Measurements from ENCODE around the gene TMEM229B. TPM values are rescaled to one million over a fixed set of nuclear protein-coding genes. Genes with fewer than 3 reads are reported as not detected.
"Not testable (repeated sequence)": the region's sequence is repeated elsewhere in the genome, so short reads cannot be mapped to it uniquely, and the experiment has no call there.

TMEM229B gene
- total RNA-seq, 4 donors from 2014 or later = 2.7 to 6.1 (median 5.7) TPM; not detected in 1

DNA sequence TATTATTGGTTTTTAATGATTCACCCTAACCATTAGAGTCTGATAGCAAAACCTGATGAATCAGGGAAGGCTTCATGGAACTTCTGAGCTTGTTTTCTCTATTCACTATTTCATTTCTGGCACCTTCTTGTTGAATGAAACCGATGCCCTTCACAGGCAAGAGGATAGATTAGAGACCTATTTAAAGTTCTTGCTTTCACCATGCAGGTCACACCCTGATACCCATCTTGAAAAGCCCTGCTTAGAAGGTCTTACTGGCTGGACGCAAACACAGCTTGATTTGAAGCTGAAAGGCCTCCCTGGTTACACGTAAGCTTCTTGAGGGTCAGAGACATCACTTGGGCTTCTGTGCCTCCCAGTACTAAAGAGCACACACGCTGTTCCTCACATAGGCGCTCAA is 29.2 kb downstream of the TMEM229B start:
- no peak for TF ChIP-seq POLR2A (IDR thresholded peaks at IDR 0.05)
- TF ChIP-seq, protein P1, sequence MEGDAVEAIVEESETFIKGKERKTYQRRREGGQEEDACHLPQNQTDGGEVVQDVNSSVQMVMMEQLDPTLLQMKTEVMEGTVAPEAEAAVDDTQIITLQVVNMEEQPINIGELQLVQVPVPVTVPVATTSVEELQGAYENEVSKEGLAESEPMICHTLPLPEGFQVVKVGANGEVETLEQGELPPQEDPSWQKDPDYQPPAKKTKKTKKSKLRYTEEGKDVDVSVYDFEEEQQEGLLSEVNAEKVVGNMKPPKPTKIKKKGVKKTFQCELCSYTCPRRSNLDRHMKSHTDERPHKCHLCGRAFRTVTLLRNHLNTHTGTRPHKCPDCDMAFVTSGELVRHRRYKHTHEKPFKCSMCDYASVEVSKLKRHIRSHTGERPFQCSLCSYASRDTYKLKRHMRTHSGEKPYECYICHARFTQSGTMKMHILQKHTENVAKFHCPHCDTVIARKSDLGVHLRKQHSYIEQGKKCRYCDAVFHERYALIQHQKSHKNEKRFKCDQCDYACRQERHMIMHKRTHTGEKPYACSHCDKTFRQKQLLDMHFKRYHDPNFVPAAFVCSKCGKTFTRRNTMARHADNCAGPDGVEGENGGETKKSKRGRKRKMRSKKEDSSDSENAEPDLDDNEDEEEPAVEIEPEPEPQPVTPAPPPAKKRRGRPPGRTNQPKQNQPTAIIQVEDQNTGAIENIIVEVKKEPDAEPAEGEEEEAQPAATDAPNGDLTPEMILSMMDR (IDR thresholded peaks at IDR 0.05) = no peak
- TF ChIP-seq EP300 (IDR thresholded peaks at IDR 0.05) = no peak
- H3K27me3 ChIP-seq = no peaks in the 10 kb centered on the region
- WGBS, 2 donors = 81 to 87% methylated on average over 5 of the region's 5 CpGs
- no peaks in the 10 kb centered on the region for H3K36me3 ChIP-seq
- no peaks in the 10 kb centered on the region for H3K9me3 ChIP-seq
- no peak overlapping the region for H3K27ac ChIP-seq
- DNase-seq (ENCODE audit: low spot score in 2 of 2) = no peak
- H3K4me1 ChIP-seq = no peaks in the 10 kb centered on the region
- H3K4me3 ChIP-seq = no peak overlapping the region

DNA sequence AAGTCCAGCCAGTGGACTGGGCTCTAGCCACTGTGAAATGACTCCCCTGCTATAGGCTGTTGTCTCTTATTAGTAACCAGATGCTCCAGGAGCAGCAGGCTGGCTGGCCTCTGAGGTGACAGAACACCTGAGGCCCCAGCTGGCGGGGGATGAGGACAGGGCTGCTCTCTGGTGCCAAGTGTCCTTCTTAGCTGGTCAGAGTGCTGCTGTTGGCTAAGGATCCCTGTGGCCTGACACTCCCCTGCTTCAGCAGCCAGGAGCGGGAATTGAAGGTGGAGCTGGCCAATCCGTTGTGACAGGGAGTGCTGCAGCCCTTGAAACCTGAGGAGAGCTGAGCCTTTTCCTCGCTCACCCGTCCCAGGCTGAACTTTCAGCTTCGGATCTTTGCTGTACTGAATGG is 30.7 kb downstream of the TMEM229B start:
- H3K27me3 ChIP-seq = no peaks in the 10 kb centered on the region
- no peak overlapping the region for H3K27ac ChIP-seq
- DNase-seq (ENCODE audit: low spot score in 2 of 2) = no peak
- TF ChIP-seq POLR2A (IDR thresholded peaks at IDR 0.05) = no peak
- no peak for TF ChIP-seq EP300 (IDR thresholded peaks at IDR 0.05)
- TF ChIP-seq, protein P1 (IDR thresholded peaks at IDR 0.05) = no peak
- H3K36me3 ChIP-seq = no peaks in the 10 kb centered on the region
- H3K4me1 ChIP-seq = no peaks in the 10 kb centered on the region
- 9 to 30% methylated on average over 2 to 6 of the region's 6 CpGs for WGBS, 2 donors
- H3K4me3 ChIP-seq = no peak overlapping the region
- H3K9me3 ChIP-seq = no peaks in the 10 kb centered on the region

DNA sequence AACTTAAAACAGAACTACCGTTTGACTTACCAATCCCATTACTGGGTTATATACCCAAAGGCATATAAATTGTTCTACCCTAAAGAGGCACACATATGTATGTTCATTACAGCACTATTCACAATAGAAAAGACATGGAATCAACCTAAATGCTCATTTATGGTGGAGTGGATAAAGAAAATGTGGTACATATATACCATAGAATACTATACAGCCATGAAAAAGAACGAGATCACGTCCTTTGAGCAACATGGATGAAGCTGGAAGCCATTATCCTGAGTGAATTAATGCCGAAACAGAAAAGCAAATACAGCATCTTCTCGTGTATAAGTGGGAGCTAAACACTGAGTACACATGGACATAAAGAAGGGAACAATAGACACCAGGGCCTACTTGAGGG is 31.8 kb downstream of the TMEM229B start:
- Histone ChIP-seq H3K27ac (no peak overlapping the region), H3K36me3 (no peaks in the 10 kb centered on the region), H3K9me3 (no peaks in the 10 kb centered on the region), H3K4me3 (no peak overlapping the region), H3K27me3 (no peaks in the 10 kb centered on the region), H3K4me1 (no peaks in the 10 kb centered on the region)
- WGBS, 2 donors = 93 to 94% methylated on average over 5 of the region's 5 CpGs
- TF ChIP-seq, protein P1 (IDR thresholded peaks at IDR 0.05) = no peak
- TF ChIP-seq POLR2A (IDR thresholded peaks at IDR 0.05) (no peak), EP300 (IDR thresholded peaks at IDR 0.05) (no peak)
- no peak for DNase-seq (ENCODE audit: low spot score in 2 of 2)

DNA sequence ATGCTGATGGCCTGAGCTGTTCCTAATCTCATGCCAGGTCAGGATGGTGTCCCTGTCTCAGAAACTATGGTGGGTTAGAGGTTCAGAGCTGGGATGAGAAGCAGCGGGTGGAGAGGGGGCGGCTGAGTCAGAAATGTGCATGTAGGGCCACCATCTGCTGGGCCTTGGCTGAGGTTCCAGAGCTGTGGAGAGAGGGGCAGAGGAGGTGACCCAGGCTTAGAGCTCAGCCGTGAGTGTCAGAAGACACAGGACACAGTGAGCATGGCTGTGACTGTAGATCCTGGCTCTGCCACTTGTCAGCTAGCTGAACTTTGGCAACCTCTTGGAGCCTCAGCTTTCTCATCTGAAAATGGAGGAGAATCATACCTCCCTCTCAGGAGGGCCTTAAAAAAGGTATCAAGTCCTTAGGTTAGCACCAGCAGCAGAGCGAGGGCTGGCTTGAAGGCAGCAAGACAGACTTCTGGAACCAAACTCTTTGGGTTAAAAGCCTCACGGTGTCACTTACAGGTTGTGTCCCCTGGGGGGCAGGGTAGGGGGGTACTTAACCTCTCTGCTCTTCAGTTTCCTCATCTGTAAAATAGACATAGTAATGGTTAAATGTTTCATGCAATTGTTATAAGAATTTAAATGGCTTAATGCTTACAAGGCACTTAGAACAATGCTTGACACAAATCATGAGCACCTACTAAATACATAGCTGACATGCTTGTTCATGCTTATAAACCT is 34.8 kb downstream of the TMEM229B start:
- WGBS, 2 donors = 78% methylated on average over 5 of the region's 5 CpGs

DNA sequence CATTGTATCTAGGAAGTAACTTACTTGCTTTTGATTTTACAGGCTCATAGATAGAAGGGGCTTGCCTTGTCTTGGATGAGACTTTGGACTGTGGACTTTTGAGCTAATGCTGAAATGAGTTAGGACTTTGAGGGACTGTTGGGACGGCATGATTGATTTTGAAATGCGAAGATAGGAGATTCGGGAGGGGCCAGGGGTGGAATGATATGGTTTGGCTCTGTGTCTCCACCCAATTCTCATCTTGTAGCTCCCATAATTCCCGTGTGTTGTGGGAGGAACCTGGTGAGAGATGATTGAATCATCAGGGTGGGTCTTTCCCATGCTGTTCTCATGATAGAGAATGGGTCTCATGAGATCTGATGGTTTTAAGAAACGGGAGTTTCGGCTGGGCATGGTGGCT is 36.9 kb downstream of the TMEM229B start:
- 88 to 93% methylated on average over 6 of the region's 6 CpGs for WGBS, 2 donors
- not testable (repeated sequence) for H3K9me3 ChIP-seq; H3K27ac ChIP-seq; DNase-seq (ENCODE audit: low spot score in 2 of 2); H3K36me3 ChIP-seq; H3K27me3 ChIP-seq; H3K4me3 ChIP-seq; H3K4me1 ChIP-seq

More for the DNA sequence above, 34.8 kb downstream of the TMEM229B start:
- TF ChIP-seq EP300 (IDR thresholded peaks at IDR 0.05) = no peak
- no peak for TF ChIP-seq POLR2A (IDR thresholded peaks at IDR 0.05)
- TF ChIP-seq, protein P1 (IDR thresholded peaks at IDR 0.05) = no peak
- DNase-seq (ENCODE audit: low spot score in 2 of 2) = no peak
- Histone ChIP-seq H3K4me1 (no peaks in the 10 kb centered on the region), H3K27ac (no peak overlapping the region), H3K9me3 (peaks cover 0 to 8% (median 0%) of the 10 kb centered on the region in 4 donors), H3K4me3 (no peak overlapping the region), H3K27me3 (no peaks in the 10 kb centered on the region), H3K36me3 (no peaks in the 10 kb centered on the region)
